Naive B cell (primary cell): ENCODE measurements around the gene VSX1. TPM values are rescaled to one million over a fixed set of nuclear protein-coding genes. Genes with fewer than 3 reads are reported as not detected.

Experiments
- ATAC-seq, 2 donors: fragments of 150-1000 bp; cut with Tn5 transposase; 2 replicates each; pipeline ENCODE4 v1.10.0; 2021; ENCODE audit warnings: low read depth in 2 of 2, mild to moderate bottlenecking in 2 of 2, moderate library complexity in 2 of 2
- DNase-seq: peaks from one replicate; pipeline ENCODE4 v3.0.0; 2022
- H3K27ac Mint-ChIP-seq, 6 donors: one replicate each; pipeline ENCODE4 v1.8.0; 2020 to 2022; ENCODE audit warnings: mild to moderate bottlenecking in 6 of 6, mixed read lengths in 6 of 6, moderate library complexity in 5 of 6, inconsistent platforms in 2 of 6
- H3K27me3 Mint-ChIP-seq, 3 donors: one replicate each; pipeline ENCODE4 v1.8.0; 2021 to 2022; ENCODE audit warnings: mixed read lengths in 3 of 3, mild to moderate bottlenecking in 1 of 3
- H3K36me3 Mint-ChIP-seq, 2 donors: one replicate each; pipeline ENCODE4 v1.8.0; 2020 to 2022; ENCODE audit warnings: mixed read lengths in 2 of 2, inconsistent platforms in 1 of 2, mild to moderate bottlenecking in 1 of 2
- H3K4me1 Mint-ChIP-seq, 3 donors: one replicate each; pipeline ENCODE4 v1.8.0; 2020 to 2022; ENCODE audit warnings: mixed read lengths in 3 of 3, inconsistent platforms in 1 of 3, mild to moderate bottlenecking in 1 of 3, moderate library complexity in 1 of 3
- H3K4me3 Mint-ChIP-seq, 8 donors: one replicate each; pipeline ENCODE4 v1.8.0; 2020 to 2022; ENCODE audit warnings: mild to moderate bottlenecking in 8 of 8, mixed read lengths in 8 of 8, moderate library complexity in 8 of 8, inconsistent platforms in 2 of 8
- H3K9me3 Mint-ChIP-seq, 7 donors: one replicate each; pipeline ENCODE4 v1.8.0; 2020 to 2022; ENCODE audit warnings: mixed read lengths in 7 of 7, mild to moderate bottlenecking in 5 of 7, inconsistent platforms in 2 of 7, moderate library complexity in 1 of 7
- polyA plus RNA-seq, 6 donors: library from polyadenylated mRNA; unstranded; fragments of 300-500 nt; fragmentation: Illumina TruSeq; gene quantifications; one replicate each; pipeline ENCODE4 v1.2.3, GENCODE V29; 2021; ENCODE audit warnings: low read depth in 6 of 6

Gene VSX1
- polyA plus RNA-seq, 6 donors from 2014 or later, result not detected

GRCh38 chr20:25103526-25103925 is 21.6 kb upstream of the VSX1 start:
- no peak overlapping the region for H3K4me3 Mint-ChIP-seq

GRCh38 chr20:25100914-25101313 is 19.0 kb upstream of the VSX1 start:
- Mint-ChIP-seq H3K36me3 (no peaks in the 10 kb centered on the region), H3K27ac (no peak overlapping the region), H3K4me3 (no peak overlapping the region), H3K4me1 (no peaks in the 10 kb centered on the region), H3K27me3 (peaks cover 17 to 42% (median 32%) of the 10 kb centered on the region in 3 donors), H3K9me3 (peaks cover 0 to 4% (median 0%) of the 10 kb centered on the region in 7 donors)
- DNase-seq, result no peak
- no peak for ATAC-seq

More at GRCh38 chr20:25103526-25103925, 21.6 kb upstream of the VSX1 start:
- ATAC-seq (no peak), DNase-seq (no peak)
- Mint-ChIP-seq H3K27ac (no peak overlapping the region), H3K9me3 (peaks cover 0 to 4% (median 0%) of the 10 kb centered on the region in 7 donors), H3K4me1 (no peaks in the 10 kb centered on the region), H3K36me3 (no peaks in the 10 kb centered on the region), H3K27me3 (peaks cover 28 to 64% (median 55%) of the 10 kb centered on the region in 3 donors)

- DNase-seq, result no peak
- no peak for ATAC-seq
- Mint-ChIP-seq H3K4me3 (no peak overlapping the region), H3K36me3 (no peaks in the 10 kb centered on the region), H3K27me3 (peaks cover 17 to 44% (median 20%) of the 10 kb centered on the region in 3 donors), H3K4me1 (no peaks in the 10 kb centered on the region), H3K9me3 (peaks cover 0 to 4% (median 0%) of the 10 kb centered on the region in 7 donors), H3K27ac (no peak overlapping the region)
Observed at GRCh38 chr20:25099601-25100140, 17.7 kb upstream of the VSX1 start.

DNA sequence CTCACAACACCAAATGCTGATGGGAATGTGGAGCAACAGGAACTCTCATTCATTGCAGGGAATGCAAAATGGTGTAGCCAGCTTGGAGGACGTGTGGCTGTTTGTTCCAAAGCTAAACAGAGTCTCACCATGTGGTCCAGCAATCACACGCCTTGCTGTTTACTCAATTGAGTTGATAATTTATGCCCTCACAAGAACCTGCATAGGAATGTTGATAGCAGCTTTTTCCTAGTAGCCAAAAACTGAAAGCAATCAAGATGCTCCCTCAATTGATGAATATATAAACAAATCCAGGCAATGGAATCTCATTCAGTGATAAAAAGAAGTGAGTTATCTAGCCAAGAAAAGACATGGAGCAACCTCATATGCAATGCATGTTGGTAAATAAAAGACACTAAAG is 15.6 kb upstream of the VSX1 start:
- DNase-seq, result no peak
- Mint-ChIP-seq H3K36me3 (no peaks in the 10 kb centered on the region), H3K4me1 (no peaks in the 10 kb centered on the region), H3K27me3 (peaks cover 6 to 30% (median 10%) of the 10 kb centered on the region in 3 donors), H3K4me3 (no peak overlapping the region), H3K27ac (no peak overlapping the region), H3K9me3 (peaks cover 0 to 4% (median 0%) of the 10 kb centered on the region in 7 donors)
- no peak for ATAC-seq

- Mint-ChIP-seq H3K27ac (peak overlapping the region in 1 of 6 donors; percentile 84), H3K9me3 (no peaks in the 10 kb centered on the region)
- DNase-seq, result no peak
Observed at GRCh38 chr20:25090492-25091429, 8.8 kb upstream of the VSX1 start.

GRCh38 chr20:25089662-25090061 is 7.7 kb upstream of the VSX1 start:
- H3K27me3 Mint-ChIP-seq, result peaks cover 35 to 74% (median 64%) of the 10 kb centered on the region in 3 donors
- peaks cover 4 to 6% (median 5%) of the 10 kb centered on the region in 3 donors for H3K4me1 Mint-ChIP-seq
- H3K27ac Mint-ChIP-seq, result peak overlapping the region in 1 of 6 donors; percentile 22
- DNase-seq (no peak), ATAC-seq (no peak)
- no peak overlapping the region for H3K4me3 Mint-ChIP-seq
- H3K36me3 Mint-ChIP-seq, result peaks cover 0 to 5% of the 10 kb centered on the region in 2 donors
- H3K9me3 Mint-ChIP-seq, result no peaks in the 10 kb centered on the region

More at GRCh38 chr20:25090492-25091429, 8.8 kb upstream of the VSX1 start:
- H3K4me1 Mint-ChIP-seq, result peaks cover 1 to 6% (median 4%) of the 10 kb centered on the region in 3 donors
- no peak for ATAC-seq
- no peak overlapping the region for H3K4me3 Mint-ChIP-seq
- peaks cover 0 to 2% of the 10 kb centered on the region in 2 donors for H3K36me3 Mint-ChIP-seq
- H3K27me3 Mint-ChIP-seq, result peaks cover 28 to 77% (median 53%) of the 10 kb centered on the region in 3 donors

GRCh38 chr20:25089096-25089495 is 7.2 kb upstream of the VSX1 start:
- peaks cover 0 to 5% of the 10 kb centered on the region in 2 donors for H3K36me3 Mint-ChIP-seq
- H3K9me3 Mint-ChIP-seq, result no peaks in the 10 kb centered on the region
- no peak overlapping the region for H3K27ac Mint-ChIP-seq
- peaks cover 4 to 10% (median 6%) of the 10 kb centered on the region in 3 donors for H3K4me1 Mint-ChIP-seq
- no peak overlapping the region for H3K4me3 Mint-ChIP-seq
- ATAC-seq, result no peak
- peaks cover 41 to 78% (median 70%) of the 10 kb centered on the region in 3 donors for H3K27me3 Mint-ChIP-seq
- no peak for DNase-seq

GRCh38 chr20:25088267-25088666 is 6.3 kb upstream of the VSX1 start:
- ATAC-seq, result no peak
- no peak overlapping the region for H3K27ac Mint-ChIP-seq

GRCh38 chr20:25087186-25087929 is 5.4 kb upstream of the VSX1 start:
- Mint-ChIP-seq H3K4me1 (peaks cover 6 to 18% (median 12%) of the 10 kb centered on the region in 3 donors), H3K4me3 (no peak overlapping the region), H3K27me3 (peaks cover 49 to 91% (median 85%) of the 10 kb centered on the region in 3 donors), H3K9me3 (peaks cover 0 to 2% (median 0%) of the 10 kb centered on the region in 7 donors), H3K36me3 (peaks cover 5% of the 10 kb centered on the region in 2 donors), H3K27ac (no peak overlapping the region)
- ATAC-seq, result no peak
- DNase-seq, result no peak

More at GRCh38 chr20:25088267-25088666, 6.3 kb upstream of the VSX1 start:
- peaks cover 6 to 15% (median 7%) of the 10 kb centered on the region in 3 donors for H3K4me1 Mint-ChIP-seq
- H3K36me3 Mint-ChIP-seq, result peaks cover 0 to 5% of the 10 kb centered on the region in 2 donors
- DNase-seq, result no peak
- no peaks in the 10 kb centered on the region for H3K9me3 Mint-ChIP-seq
- peaks cover 49 to 86% (median 78%) of the 10 kb centered on the region in 3 donors for H3K27me3 Mint-ChIP-seq
- no peak overlapping the region for H3K4me3 Mint-ChIP-seq

- DNase-seq (no peak), ATAC-seq (no peak)
- H3K36me3 Mint-ChIP-seq, result peaks cover 5 to 6% of the 10 kb centered on the region in 2 donors
- peak overlapping the region in 1 of 6 donors; percentile 82 for H3K27ac Mint-ChIP-seq
- peaks cover 44 to 85% (median 83%) of the 10 kb centered on the region in 3 donors for H3K27me3 Mint-ChIP-seq
- H3K4me3 Mint-ChIP-seq, result peak overlapping the region in 1 of 8 donors; percentile 51
- H3K4me1 Mint-ChIP-seq, result peaks cover 10 to 24% (median 13%) of the 10 kb centered on the region in 3 donors
- peaks cover 0 to 3% (median 0%) of the 10 kb centered on the region in 7 donors for H3K9me3 Mint-ChIP-seq
Observed at GRCh38 chr20:25085756-25086495, 4.0 kb upstream of the VSX1 start.

DNA sequence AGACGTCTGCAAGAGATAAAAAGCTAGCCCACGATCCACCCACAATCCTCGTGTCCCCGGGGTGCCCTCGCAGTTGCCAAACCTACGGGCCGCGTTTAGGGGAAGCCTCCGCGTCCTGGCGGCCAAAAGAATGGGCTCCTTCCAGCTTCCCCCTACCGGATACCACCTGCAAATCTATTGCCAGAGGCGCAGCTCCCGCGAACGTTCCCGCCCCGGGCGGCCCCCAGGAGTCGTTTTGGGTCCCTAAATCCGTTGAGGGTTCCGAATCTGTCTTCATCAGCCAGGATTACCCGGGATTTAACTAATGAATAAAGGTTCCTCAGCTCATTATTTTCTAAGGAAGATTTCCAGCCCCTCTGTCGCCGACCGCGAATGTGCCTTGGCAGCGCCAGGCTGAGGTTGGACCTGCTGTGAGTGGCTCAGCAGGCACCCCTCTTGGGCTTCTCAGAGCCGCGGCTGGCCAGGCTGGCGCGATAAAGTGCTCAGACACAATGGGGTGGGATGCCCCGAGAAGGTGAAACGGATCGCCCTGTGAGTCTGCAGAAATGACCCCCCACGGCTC is 2.8 kb upstream of the VSX1 start:
- peaks cover 54 to 83% (median 83%) of the 10 kb centered on the region in 3 donors for H3K27me3 Mint-ChIP-seq
- ATAC-seq, result no peak
- H3K36me3 Mint-ChIP-seq, result peaks cover 5 to 6% of the 10 kb centered on the region in 2 donors
- DNase-seq, result no peak
- H3K9me3 Mint-ChIP-seq, result peaks cover 0 to 5% (median 0%) of the 10 kb centered on the region in 7 donors
- H3K4me1 Mint-ChIP-seq, result peaks cover 5 to 26% (median 9%) of the 10 kb centered on the region in 3 donors
- H3K27ac Mint-ChIP-seq, result no peak overlapping the region
- peak overlapping the region in 4 of 8 donors; percentile 25 to 35 (median 27) for H3K4me3 Mint-ChIP-seq
